ENCODE data around the gene UFSP2.

Gene UFSP2

GRCh38 chr4:185384930-185385331 lies 40.8 kb downstream of the UFSP2 start:
- no peak overlapping the region for H3K4me3 ChIP-seq (ENCODE audit: low read depth, low read length)
- TF ChIP-seq CTCF (IDR thresholded peaks at IDR 0.05; ENCODE audit: borderline replicate concordance, insufficient read depth, low read depth, low read length) = no peak

GRCh38 chr4:185384061-185384460 lies 41.7 kb downstream of the UFSP2 start:
- H3K4me3 ChIP-seq (ENCODE audit: low read depth, low read length) = no peak overlapping the region
- no peak for TF ChIP-seq CTCF (IDR thresholded peaks at IDR 0.05; ENCODE audit: borderline replicate concordance, insufficient read depth, low read depth, low read length)

GRCh38 chr4:185383451-185383850 lies 42.3 kb downstream of the UFSP2 start:
- TF ChIP-seq CTCF (IDR thresholded peaks at IDR 0.05; ENCODE audit: borderline replicate concordance, insufficient read depth, low read depth, low read length) = no peak
- H3K4me3 ChIP-seq (ENCODE audit: low read depth, low read length) = no peak overlapping the region

- H3K4me3 ChIP-seq (ENCODE audit: low read depth, low read length) = no peak overlapping the region
Observed at GRCh38 chr4:185382754-185383153, 43.0 kb downstream of the UFSP2 start.

GRCh38 chr4:185381288-185382196 lies 44.2 kb downstream of the UFSP2 start:
- TF ChIP-seq CTCF (IDR thresholded peaks at IDR 0.05; ENCODE audit: borderline replicate concordance, insufficient read depth, low read depth, low read length) = no peak
- no peak overlapping the region for H3K4me3 ChIP-seq (ENCODE audit: low read depth, low read length)

More at GRCh38 chr4:185382754-185383153, 43.0 kb downstream of the UFSP2 start:
- TF ChIP-seq CTCF (IDR thresholded peaks at IDR 0.05; ENCODE audit: borderline replicate concordance, insufficient read depth, low read depth, low read length) = no peak

GRCh38 chr4:185380320-185380719 lies 45.4 kb downstream of the UFSP2 start:
- H3K4me3 ChIP-seq (ENCODE audit: low read depth, low read length) = no peak overlapping the region
- TF ChIP-seq CTCF (IDR thresholded peaks at IDR 0.05; ENCODE audit: borderline replicate concordance, insufficient read depth, low read depth, low read length) = no peak

All from GM12875 (cell line).